Measurements from ENCODE around the gene SPSB1.

SPSB1 gene

DNA sequence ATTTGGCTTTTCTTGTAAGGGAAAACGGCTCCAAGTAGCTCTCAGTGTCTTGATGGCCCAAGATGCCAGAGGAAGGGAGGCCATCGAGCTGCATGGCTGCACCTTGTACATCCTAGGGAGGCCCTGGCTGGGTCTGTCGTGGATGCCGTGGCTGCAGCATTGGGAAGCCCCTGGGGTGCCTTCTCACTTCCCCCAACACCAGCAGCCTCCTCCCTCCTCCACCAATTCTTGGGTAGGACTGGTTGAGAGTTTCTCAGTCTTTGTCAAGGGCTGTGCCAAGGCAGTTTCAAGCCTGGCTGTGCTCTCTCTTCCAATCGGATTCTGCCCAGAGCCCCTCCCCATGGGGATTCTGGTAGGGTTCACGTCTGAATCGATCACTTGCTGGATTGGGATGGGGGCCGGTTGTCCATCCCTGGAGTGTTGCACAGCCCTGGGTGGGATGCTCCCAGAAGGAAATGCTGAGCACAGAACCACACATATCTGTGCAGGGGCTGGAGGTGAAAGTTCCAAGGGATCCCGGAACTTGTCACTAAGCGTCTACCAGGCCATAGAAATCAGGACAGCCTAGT, 14.0 kb upstream of the SPSB1 start:
- no peak for DNase-seq (ENCODE audit: low read depth in 3 of 3, low spot score in 1 of 3)

DNA sequence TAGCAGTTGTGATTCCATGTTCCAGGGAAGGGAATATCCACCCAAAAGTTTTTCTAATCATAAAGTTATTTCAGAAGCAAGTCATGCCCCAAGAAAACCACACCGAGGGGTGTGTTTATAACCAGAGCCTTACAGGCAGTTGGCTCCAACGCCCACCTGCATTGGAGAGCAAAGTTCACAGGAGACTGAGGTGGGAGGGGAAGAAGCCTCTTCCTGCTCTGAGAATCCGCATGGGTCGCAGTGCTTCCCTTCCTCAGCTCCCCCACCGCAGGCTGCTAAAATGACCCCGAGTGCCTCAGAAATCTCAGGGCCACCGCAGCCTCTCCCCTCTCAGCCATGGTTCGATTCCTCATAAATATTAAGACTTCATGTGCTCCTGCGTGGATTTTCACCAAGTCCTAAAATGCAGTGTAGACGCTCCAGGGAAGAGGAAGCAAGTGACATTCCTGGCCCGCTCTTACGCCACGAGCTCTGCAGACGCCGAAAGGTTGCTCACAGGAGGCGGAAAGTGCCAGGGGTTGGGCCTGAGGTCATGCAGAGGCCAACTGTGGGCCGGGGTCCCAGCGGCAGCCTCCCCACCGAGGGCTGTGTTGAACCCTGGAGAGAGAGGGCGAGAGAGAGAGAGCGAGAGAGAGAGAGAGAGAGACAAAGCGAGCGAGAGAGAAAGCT, 13.4 kb upstream of the SPSB1 start:
- no peak for DNase-seq (ENCODE audit: low read depth in 3 of 3, low spot score in 1 of 3)

- peak in 1 of 3 donors; percentile 40 for DNase-seq (ENCODE audit: low read depth in 3 of 3, low spot score in 1 of 3)
These were observed 12.5 kb upstream of the SPSB1 start for GRCh38 chr1:9280015-9280860.

DNA sequence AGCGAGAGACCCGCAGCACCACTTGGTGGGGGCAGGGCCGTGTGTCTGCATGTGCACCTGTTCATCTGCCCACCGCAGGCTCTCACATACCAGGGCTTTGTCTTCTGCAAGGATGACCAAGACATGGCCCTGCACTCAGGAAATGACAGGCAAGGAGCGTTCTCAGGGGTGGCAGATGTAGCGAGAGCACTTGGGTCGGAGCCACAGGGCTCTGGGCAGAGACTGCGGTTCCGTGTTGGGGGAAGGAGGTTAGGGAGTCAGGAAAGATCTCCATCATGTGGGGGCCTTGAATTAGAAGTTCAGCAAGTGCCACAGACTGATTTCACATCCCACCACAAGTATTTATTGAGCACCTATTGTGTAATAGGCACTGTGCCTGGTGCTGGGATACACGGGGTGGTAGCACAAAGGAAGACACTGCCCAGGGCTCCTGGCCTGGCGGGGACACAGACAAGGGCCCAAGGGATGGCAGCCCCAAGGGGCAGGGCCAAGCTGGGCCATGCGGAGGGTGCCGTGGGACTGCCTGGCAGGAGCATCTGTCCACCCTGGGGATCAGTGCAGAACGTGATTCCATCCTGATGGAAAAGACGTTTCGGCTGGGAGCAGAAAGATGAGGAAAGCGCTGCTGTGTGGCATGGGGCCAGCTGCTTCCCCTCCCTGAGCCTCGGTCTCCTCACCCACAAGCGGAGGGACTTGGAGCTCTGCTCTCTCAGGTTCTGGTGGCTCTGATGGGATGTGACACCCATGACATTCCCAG, 11.4 kb upstream of the SPSB1 start:
- no peak for DNase-seq (ENCODE audit: low read depth in 3 of 3, low spot score in 1 of 3)

DNA sequence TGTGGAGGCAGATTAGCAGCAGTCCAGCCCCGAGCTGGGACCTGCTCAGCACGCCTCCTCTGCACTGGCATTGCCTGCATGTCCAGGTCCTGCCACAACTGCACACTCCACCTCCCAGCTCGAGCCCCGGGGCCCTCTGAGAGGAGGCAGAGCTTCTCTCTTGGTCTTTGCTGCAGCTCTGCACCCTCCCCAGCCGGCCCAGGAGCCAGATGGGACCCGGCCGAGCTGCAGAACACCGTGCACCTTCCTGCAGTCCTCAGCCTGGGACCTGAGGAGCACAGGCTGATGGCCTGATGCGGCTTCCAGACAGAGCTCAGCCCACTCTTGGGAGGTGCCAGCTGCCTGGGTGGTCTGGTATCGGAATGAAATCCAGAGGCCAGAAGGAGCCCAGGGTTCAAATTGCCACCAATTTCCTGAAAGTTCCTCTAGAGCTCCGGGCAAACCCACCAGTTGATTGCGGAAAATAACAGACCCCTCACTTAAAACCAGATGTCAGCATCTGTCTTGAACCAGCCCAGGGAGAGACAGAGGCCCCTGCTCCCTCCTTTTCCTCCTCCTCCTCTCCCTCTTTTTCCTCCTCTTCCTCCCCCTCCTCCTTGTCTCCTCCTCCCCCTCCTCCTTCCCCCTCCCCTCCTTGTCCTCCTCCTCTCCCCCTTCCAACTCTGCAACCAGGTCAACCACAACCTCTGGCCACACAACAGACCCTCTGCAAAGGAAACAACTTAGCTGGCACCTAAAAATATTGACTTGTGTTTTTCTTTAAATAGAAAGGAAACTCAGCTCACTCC, 10.6 kb upstream of the SPSB1 start:
- DNase-seq (ENCODE audit: low read depth in 3 of 3, low spot score in 1 of 3) = no peak

GRCh38 chr1:9282696-9282955, 10.1 kb upstream of the SPSB1 start:
- DNase-seq (ENCODE audit: low read depth in 3 of 3, low spot score in 1 of 3) = no peak

DNA sequence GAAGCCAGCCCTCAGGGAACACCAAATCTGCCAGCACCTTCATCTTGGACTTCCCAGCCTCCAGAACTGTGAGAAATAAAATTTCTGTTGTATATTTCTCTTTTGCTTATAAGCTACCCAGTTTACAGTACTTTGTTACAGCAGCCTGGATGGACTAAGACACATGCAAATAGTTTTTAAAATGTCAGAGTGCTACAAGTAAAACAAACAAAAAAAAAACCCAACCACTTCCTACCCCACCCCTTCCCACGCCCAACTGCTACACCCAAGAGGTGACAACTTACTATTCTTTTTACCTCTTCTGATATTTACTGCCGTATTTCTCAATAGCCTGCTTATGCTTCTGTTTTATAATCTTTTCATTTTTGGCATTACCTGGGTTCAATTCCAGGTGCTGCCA, 8.6 kb upstream of the SPSB1 start:
- DNase-seq (ENCODE audit: low read depth in 3 of 3, low spot score in 1 of 3) = no peak

DNA sequence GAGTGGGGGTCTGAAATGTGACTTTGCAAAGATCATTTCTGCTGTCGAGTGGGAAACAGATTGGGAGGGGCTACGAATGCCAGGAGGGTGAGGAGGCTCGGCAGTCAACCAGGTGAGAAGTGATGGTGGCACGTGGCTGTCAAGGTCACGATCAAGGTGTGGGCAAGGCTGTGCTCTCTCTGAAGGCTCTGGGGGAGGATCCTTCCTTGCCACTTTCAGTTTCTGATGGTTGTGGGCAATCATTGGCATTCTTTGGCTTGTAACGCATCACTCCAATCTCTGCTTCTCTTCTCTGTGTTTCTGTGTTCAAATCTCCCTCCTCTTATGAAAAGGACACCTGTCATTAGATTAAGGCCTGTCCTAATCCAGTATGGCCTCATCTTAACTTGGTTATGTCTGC, 6.1 kb upstream of the SPSB1 start:
- no peak for DNase-seq (ENCODE audit: low read depth in 3 of 3, low spot score in 1 of 3)

DNA sequence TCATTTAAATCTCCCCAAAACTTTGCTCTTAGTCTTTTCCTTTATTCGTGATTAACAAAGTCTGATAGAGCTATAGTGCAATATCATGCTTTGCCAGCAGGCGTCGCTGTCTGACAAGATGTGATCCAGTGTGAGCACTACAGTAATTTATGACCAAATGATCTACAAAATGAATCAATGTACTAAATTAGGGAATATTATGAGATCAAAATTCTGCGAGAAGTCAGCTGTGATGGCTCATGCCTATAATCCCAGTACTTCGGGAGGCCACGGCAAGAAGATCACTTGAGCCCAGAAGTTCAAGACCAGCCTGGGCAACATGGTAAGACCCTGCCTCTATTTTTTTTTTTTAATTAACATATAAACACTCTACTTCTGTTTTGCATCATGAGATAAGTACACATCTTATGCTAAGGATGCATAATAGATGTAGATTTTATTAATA, 3.6 kb upstream of the SPSB1 start:
- DNase-seq (ENCODE audit: low read depth in 3 of 3, low spot score in 1 of 3) = peak; percentile 62 to 87 (median 73)

GRCh38 chr1:9289711-9290485, 2.8 kb upstream of the SPSB1 start:
- no peak for DNase-seq (ENCODE audit: low read depth in 3 of 3, low spot score in 1 of 3)

DNA sequence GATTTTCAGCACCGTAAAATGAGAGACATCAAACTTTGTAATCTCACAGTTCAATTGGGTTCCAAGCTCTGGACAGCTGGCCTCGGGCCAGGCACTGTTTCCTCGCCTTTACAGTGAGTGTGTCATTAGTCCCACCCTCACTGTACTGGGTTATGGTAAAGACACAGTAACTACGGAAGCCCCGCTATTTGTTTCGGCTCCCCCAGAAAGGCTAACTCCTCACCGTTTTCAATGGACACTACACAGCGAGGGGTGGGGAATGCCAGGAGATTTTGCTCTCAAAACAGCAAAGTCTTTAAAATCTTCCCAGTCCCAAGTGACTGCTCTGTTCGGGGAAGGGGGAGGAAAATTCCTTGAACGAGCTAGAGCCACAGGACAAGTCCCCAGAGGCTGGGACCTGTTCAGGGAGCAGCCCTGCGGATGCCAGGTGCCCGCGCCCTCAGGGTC, 757 bp upstream of the SPSB1 start:
- DNase-seq (ENCODE audit: low read depth in 3 of 3, low spot score in 1 of 3) = no peak

GRCh38 chr1:9293241-9293532, 493 bp downstream of the SPSB1 start:
- no peak for DNase-seq (ENCODE audit: low read depth in 3 of 3, low spot score in 1 of 3)

GRCh38 chr1:9293533-9294404, 1.1 kb downstream of the SPSB1 start:
- DNase-seq (ENCODE audit: low read depth in 3 of 3, low spot score in 1 of 3) = peak in 1 of 3 donors; percentile 22

GRCh38 chr1:9294405-9294773, 1.7 kb downstream of the SPSB1 start:
- no peak for DNase-seq (ENCODE audit: low read depth in 3 of 3, low spot score in 1 of 3)

- DNase-seq (ENCODE audit: low read depth in 3 of 3, low spot score in 1 of 3) = no peak
These were observed 2.4 kb downstream of the SPSB1 start for GRCh38 chr1:9294910-9295636.

- DNase-seq (ENCODE audit: low read depth in 3 of 3, low spot score in 1 of 3) = no peak
These were observed 3.2 kb downstream of the SPSB1 start for GRCh38 chr1:9295884-9296283.

DNA sequence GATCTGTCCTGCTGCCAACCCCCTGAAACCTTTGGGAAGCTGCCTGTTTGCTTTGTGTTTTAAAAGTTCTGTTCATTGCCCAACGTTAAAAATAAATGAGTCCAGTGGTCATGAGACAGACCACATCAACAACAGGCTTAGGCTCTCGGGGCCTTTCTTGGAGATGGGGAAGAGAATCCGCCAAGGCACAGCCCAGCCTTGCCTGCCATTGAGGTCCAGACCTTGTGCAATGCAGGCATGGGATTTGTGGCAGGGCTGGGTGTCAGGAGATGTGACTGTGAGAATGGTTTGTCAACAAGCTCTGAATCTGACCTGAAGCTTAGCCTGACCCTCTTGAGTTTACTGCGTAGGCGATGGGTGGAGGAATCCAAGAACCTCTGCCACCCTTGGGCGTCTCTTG, 4.2 kb downstream of the SPSB1 start:
- DNase-seq (ENCODE audit: low read depth in 3 of 3, low spot score in 1 of 3) = no peak

- DNase-seq (ENCODE audit: low read depth in 3 of 3, low spot score in 1 of 3) = no peak
These were observed 5.1 kb downstream of the SPSB1 start for GRCh38 chr1:9297831-9298230.

- no peak for DNase-seq (ENCODE audit: low read depth in 3 of 3, low spot score in 1 of 3)
These were observed 5.6 kb downstream of the SPSB1 start for GRCh38 chr1:9298282-9298681.
